ENCODE data around the gene DCAF5.

DNA sequence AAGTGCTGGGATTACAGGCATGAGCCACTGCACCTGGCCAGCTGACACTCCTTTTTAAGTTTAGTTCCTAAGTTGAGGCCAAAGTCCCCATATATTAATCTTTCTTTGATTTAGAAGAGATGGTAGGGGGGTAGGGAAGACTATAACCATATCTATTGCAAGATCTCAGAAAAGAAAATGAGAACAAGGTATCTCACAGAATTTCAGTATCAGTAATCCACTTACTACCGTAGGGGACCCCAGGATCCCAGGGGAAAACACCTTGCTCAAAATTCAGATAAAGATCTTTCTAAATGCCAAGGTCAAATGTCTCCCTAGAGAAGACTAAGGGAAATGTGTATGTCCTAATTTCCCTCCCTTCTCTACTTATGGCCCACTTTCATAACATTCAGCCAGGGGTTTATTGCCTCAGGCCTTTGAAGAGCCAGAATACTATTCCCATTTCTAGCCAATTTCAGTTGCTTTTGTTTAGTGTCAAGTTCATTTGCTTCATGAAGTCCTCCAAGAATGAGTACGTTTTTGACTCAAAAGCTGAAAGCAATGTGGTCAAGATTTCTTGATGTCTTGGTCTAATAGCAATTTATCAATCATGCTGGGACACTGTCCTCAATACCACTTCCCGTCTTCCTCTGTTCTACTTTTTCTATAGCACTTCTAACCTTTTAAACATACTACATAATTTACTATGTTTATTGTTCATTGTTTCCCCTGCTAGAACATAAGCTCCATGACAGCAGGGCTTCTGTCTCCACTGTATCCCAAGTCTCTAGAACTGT, 86.3 kb downstream of the DCAF5 start:
- TF ChIP-seq, protein P1, sequence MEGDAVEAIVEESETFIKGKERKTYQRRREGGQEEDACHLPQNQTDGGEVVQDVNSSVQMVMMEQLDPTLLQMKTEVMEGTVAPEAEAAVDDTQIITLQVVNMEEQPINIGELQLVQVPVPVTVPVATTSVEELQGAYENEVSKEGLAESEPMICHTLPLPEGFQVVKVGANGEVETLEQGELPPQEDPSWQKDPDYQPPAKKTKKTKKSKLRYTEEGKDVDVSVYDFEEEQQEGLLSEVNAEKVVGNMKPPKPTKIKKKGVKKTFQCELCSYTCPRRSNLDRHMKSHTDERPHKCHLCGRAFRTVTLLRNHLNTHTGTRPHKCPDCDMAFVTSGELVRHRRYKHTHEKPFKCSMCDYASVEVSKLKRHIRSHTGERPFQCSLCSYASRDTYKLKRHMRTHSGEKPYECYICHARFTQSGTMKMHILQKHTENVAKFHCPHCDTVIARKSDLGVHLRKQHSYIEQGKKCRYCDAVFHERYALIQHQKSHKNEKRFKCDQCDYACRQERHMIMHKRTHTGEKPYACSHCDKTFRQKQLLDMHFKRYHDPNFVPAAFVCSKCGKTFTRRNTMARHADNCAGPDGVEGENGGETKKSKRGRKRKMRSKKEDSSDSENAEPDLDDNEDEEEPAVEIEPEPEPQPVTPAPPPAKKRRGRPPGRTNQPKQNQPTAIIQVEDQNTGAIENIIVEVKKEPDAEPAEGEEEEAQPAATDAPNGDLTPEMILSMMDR (IDR thresholded peaks at IDR 0.05), result no peak
- no peak for TF ChIP-seq ZFX (IDR thresholded peaks at IDR 0.05; ENCODE audit: borderline replicate concordance)
